HS-27A (cell line): Measurements from ENCODE around the gene FAM53B.
"Not testable (repeated sequence)": the region's sequence is repeated elsewhere in the genome, so short reads cannot be mapped to it uniquely, and the experiment has no call there.

ENCODE experiments used
- DNase-seq: peaks from one replicate; pipeline ENCODE4 v3.0.0-alpha.2; 2012; ENCODE audit warnings: low read depth, missing footprints

The FAM53B gene

GRCh38 chr10:124597846-124598165, 146.4 kb downstream of the FAM53B start:
- no peak for DNase-seq

DNA sequence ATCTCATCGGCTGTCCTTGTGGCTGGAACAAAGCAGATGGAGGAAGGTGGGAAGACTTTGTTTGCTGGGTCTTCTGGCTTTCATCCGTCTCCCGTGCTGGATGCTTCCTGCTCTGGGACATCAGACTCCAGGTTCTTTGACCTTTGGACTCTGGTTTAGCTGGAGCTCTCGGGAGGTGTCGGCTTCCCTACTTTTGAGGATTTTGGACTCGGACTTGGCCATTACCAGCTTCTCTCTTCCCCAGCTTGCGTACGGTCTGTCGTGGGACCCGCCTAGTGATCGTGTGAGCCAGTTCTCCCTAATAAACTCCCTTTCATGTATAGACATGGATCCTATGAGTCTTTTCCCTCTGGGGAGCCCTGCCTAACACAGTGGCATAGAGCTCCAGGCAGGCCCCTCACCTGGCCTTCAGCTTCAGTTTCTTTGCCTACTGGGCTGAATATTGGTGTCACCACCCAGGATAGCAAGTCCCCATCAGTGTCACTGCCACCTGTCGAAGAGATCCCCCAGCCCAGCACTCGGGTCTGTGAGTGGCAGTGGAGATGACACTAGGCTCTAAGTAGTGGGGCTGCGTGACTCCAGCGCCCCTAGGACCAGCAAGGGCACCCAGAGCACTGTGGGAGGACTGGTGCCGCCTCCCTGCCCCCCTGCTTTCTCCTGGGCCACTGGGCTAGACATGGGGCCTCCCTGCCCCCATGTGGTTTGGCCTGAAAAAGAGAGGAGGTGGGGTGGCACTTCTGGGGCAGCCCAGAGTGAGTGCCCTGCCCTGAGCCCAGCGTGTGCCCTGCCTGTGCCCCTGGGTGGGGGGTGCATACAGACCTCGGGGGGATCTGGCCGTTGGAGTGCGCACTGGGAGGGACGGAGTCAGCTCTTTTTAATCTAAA, 147.0 kb downstream of the FAM53B start:
- DNase-seq: no peak

DNA sequence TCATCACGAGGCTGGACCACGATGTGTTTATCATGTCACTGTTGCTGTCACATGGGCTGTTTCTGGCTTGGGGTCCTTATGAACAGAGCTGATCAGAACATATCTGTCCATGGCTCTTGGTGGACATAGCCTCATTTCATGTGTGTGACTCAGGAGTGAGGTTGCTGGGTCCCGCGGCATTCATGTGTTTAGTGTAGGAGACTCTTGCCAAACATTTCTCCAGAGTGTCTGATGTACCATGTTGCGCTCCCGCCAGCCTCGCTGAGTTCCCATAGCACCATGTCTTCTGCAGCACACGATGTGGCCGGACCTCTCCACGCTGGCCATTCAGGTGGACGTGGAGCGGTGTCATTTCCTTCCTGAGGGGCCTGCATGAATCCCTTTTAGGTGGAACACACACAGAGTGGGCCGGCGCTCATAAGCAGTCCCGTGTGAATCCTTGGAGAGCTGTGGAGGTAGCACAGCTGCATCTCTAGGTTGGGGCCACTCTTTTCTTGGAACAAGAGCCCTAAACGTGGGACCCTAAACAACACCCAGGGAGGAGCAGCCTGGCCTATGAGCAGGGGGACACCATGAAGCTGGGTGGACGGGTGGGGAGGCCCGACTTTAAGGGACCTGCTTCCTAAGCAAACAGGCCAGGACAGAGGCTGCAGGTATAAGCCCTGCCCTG, 147.9 kb downstream of the FAM53B start:
- DNase-seq: no peak

- no peak for DNase-seq
These were observed 148.9 kb downstream of the FAM53B start for GRCh38 chr10:124595143-124595883.

- no peak for DNase-seq
These were observed 149.9 kb downstream of the FAM53B start for GRCh38 chr10:124594240-124594639.

DNA sequence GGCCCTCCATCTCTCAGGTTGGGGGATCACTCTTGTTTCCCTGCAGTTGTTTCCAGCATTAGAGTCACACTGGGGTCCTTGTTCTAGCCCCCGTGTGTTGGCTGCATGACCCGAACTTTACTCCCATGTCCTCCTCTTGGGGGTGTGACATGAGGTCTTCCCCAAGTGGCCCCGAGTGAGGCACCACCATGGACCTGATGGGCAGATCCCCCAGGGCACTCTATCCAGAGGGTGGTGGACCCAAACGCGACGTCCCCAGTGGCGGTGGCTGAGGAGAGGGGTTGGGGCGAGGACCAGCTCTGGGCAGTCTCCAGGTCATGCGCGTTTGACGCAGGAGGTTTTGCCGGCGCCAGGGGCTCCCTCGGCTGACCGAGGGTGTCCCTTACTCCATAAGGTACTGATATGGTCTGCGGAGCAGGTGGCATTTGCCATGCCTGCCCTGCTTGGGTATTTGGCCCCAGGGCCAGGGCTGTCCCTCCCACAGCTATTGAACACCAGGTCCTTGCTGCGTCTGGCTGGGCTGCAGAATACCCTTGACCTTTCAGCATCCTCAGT, 150.7 kb downstream of the FAM53B start:
- DNase-seq: no peak

GRCh38 chr10:124592736-124593430, 151.3 kb downstream of the FAM53B start:
- DNase-seq: no peak

- no peak for DNase-seq
These were observed 152.1 kb downstream of the FAM53B start for GRCh38 chr10:124592101-124592500.

DNA sequence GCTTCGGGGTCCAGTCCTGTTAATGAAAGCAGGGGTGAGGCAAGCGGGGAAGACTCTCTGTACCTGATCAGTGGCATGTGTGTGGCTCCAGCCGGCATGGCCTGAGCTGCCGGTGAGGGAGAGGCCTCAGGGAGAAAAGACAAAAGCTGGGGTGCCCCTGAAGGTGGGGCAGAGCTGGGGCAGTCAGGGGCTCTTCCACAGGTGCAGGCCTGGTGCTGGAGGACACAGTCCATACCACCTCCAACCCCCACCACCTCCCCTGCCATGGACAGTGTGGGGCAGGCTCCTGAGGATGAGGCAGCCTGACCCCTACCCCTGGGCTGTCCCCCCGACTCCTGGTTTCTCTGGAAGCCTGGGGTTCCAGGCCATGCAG, 153.1 kb downstream of the FAM53B start:
- no peak for DNase-seq

GRCh38 chr10:124590216-124591122, 153.7 kb downstream of the FAM53B start:
- no peak for DNase-seq

GRCh38 chr10:124589491-124590041, 154.6 kb downstream of the FAM53B start:
- DNase-seq: no peak

- no peak for DNase-seq
These were observed 155.3 kb downstream of the FAM53B start for GRCh38 chr10:124588736-124589490.

DNA sequence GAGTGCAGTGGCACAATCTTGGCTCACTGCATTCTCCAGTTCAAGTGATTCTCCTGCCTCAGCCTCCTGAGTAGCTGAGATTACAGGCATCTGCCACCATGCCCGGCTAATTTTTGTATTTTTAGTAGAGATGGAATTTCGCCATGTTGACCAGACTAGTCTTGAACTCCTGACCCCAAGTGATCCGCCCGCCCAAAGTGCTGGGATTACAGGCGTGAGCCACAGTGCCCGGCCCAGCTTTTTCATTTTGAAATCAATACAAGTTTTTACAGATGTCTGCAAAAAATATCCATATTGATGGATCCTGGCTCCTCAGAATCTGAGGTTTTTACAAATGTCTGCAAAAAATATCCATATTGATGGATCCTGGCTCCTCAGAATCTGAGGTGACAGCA, 155.8 kb downstream of the FAM53B start:
- not testable (repeated sequence) for DNase-seq

DNA sequence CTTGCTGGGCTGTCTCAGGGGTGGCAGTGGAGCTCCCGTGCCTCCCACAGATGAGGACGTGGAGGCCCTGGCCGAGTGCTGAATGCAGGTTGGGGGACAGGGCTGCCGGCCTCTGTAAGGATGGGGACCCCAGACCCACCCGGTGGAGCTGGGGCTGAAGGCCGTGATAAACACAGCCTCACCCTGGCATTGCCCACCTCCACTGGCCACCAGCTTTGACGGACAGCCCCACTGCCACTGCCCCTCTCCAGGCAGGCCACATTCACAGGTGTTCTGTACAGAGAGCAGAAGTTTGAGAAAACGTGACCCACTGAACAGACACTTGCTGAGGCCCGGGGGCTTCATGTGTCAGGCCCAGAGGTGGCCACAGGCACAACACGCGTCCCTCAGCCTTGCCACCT, 156.4 kb downstream of the FAM53B start:
- no peak for DNase-seq

GRCh38 chr10:124586142-124586541, 158.0 kb downstream of the FAM53B start:
- no peak for DNase-seq

GRCh38 chr10:124579011-124579399, 165.2 kb downstream of the FAM53B start:
- DNase-seq: no peak

DNA sequence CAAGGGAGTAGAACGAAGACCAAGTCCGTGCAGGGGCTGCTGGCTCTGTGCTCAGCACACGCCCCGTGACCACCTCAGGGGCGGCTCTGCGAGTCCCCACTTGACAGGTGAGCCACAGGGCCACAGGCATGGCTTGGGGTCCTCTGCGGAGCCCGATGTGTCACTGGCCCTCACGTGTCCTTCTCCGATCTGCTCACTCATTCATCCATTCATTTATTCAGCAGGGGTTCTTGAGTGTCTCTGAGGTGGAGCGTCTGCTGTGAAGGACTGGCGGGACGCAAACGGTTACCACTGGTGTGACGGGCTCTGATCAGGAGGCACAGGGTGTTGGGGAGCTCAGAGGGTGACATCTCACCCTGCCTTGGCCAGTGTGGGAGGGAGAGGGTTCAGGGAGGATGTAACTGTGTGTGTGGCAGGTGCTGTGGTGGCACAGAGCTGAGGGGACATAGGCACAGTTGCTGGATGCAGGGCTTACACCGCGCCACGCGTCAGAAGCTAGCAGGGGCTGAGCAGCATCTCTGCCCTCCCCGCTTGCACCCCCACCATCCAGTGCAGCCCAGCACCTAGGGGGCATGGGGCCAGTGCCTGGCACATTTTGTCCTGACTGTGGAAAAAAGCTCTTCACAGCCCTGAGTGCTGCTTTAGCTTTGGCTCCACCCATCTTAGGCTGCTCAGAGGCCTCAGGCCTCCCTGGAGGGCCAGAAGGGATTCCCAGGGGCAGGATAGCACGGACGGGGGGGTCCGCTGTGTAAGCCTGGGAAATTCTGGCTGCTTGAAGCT, 165.8 kb downstream of the FAM53B start:
- no peak for DNase-seq

GRCh38 chr10:124577651-124578050, 166.5 kb downstream of the FAM53B start:
- no peak for DNase-seq
